ENCODE measurements around the gene TSHR.

GRCh38 chr14:80956102-80956501 lies 681 bp downstream of the TSHR start:
- TF ChIP-seq, protein P1, sequence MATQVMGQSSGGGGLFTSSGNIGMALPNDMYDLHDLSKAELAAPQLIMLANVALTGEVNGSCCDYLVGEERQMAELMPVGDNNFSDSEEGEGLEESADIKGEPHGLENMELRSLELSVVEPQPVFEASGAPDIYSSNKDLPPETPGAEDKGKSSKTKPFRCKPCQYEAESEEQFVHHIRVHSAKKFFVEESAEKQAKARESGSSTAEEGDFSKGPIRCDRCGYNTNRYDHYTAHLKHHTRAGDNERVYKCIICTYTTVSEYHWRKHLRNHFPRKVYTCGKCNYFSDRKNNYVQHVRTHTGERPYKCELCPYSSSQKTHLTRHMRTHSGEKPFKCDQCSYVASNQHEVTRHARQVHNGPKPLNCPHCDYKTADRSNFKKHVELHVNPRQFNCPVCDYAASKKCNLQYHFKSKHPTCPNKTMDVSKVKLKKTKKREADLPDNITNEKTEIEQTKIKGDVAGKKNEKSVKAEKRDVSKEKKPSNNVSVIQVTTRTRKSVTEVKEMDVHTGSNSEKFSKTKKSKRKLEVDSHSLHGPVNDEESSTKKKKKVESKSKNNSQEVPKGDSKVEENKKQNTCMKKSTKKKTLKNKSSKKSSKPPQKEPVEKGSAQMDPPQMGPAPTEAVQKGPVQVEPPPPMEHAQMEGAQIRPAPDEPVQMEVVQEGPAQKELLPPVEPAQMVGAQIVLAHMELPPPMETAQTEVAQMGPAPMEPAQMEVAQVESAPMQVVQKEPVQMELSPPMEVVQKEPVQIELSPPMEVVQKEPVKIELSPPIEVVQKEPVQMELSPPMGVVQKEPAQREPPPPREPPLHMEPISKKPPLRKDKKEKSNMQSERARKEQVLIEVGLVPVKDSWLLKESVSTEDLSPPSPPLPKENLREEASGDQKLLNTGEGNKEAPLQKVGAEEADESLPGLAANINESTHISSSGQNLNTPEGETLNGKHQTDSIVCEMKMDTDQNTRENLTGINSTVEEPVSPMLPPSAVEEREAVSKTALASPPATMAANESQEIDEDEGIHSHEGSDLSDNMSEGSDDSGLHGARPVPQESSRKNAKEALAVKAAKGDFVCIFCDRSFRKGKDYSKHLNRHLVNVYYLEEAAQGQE (IDR thresholded peaks at IDR 0.05; ENCODE audit: insufficient read depth in 1 of 2, low read depth in 2 of 2, low read length in 2 of 2), result no peak
- TF ChIP-seq SIN3A (IDR thresholded peaks at IDR 0.05; ENCODE audit: borderline replicate concordance, insufficient read depth, low read length) (no peak), POLR2AphosphoS5 (IDR thresholded peaks at IDR 0.05; ENCODE audit: low read depth, low read length) (no peak), FOXP2 (optimal IDR thresholded peaks at IDR 0.05; ENCODE audit: borderline replicate concordance, extremely low read depth, extremely low read length, insufficient read depth) (no peak)
